MM.1S (cell line): ENCODE data around the gene RADIL.

Source experiments
- CTCF ChIP-seq: fragments of 300-600 bp; sonication (generic); IDR thresholded peaks from 2 replicates; pipeline ENCODE4 v1.5.1; 2016; ENCODE audit warnings: antibody characterized with exemption, low read length, mixed read lengths
- EZH2 ChIP-seq: fragments of 300-600 bp; sonication (generic); optimal IDR thresholded peaks from 2 replicates; pipeline ENCODE3; 2017; ENCODE audit warnings: low read depth, mild to moderate bottlenecking, antibody characterized with exemption, low read length, mixed read lengths
- EZH2phosphoT487 ChIP-seq: fragments of 300-600 bp; sonication (generic); IDR thresholded peaks from 2 replicates; pipeline ENCODE4 v1.6.1; 2018; ENCODE audit warnings: antibody characterized with exemption, low read length

- TF ChIP-seq CTCF (no peak), EZH2 (no peak), EZH2phosphoT487 (no peak)
Measured at GRCh38 chr7:4783762-4784351, 99.7 kb downstream of the RADIL start.
